ENCODE data around the gene SH3BP5.
A peak's percentile ranks its signal among the peaks of the same experiment; 100 is the strongest.
"Not testable (repeated sequence)": the region's sequence is repeated elsewhere in the genome, so short reads cannot be mapped to it uniquely, and the experiment has no call there.

Gene SH3BP5

GRCh38 chr3:15332405-15333098 lies at the start of gene SH3BP5:
TSS of gene SH3BP5 (minus strand) at chr3:15332586. CDS start at chr3:15332408, 178 bp downstream.
- peak; percentile 40 for DNase-seq (ENCODE audit: low read depth, low spot score)

- DNase-seq (ENCODE audit: low read depth, low spot score), result no peak
Observed at GRCh38 chr3:15380980-15381890, 48.8 kb upstream of the SH3BP5 start.

- peak; percentile 95 for DNase-seq (ENCODE audit: low read depth, low spot score)
Observed at GRCh38 chr3:15377961-15378791, 45.8 kb upstream of the SH3BP5 start.

- no peak for DNase-seq (ENCODE audit: low read depth, low spot score)
Observed at GRCh38 chr3:15375461-15376000, 43.1 kb upstream of the SH3BP5 start.

GRCh38 chr3:15372918-15373317 lies 40.5 kb upstream of the SH3BP5 start:
- DNase-seq (ENCODE audit: low read depth, low spot score), result no peak

- no peak for DNase-seq (ENCODE audit: low read depth, low spot score)
Observed at GRCh38 chr3:15368561-15369135, 36.3 kb upstream of the SH3BP5 start.

GRCh38 chr3:15367059-15367458 lies 34.7 kb upstream of the SH3BP5 start:
- DNase-seq (ENCODE audit: low read depth, low spot score), result no peak

GRCh38 chr3:15364078-15364477 lies 31.7 kb upstream of the SH3BP5 start:
- DNase-seq (ENCODE audit: low read depth, low spot score), result not testable (repeated sequence)

GRCh38 chr3:15361494-15362214 lies 29.3 kb upstream of the SH3BP5 start:
- DNase-seq (ENCODE audit: low read depth, low spot score), result peak; percentile 19

- no peak for DNase-seq (ENCODE audit: low read depth, low spot score)
Observed at GRCh38 chr3:15360788-15361493, 28.6 kb upstream of the SH3BP5 start.

- DNase-seq (ENCODE audit: low read depth, low spot score), result no peak
Observed at GRCh38 chr3:15359677-15360397, 27.5 kb upstream of the SH3BP5 start.

- not testable (repeated sequence) for DNase-seq (ENCODE audit: low read depth, low spot score)
Observed at GRCh38 chr3:15356651-15357061, 24.3 kb upstream of the SH3BP5 start.

GRCh38 chr3:15356176-15356575 lies 23.8 kb upstream of the SH3BP5 start:
- no peak for DNase-seq (ENCODE audit: low read depth, low spot score)

- no peak for DNase-seq (ENCODE audit: low read depth, low spot score)
Observed at GRCh38 chr3:15355086-15355485, 22.7 kb upstream of the SH3BP5 start.

GRCh38 chr3:15354485-15354884 lies 22.1 kb upstream of the SH3BP5 start:
- no peak for DNase-seq (ENCODE audit: low read depth, low spot score)

GRCh38 chr3:15350141-15350540 lies 17.8 kb upstream of the SH3BP5 start:
- DNase-seq (ENCODE audit: low read depth, low spot score), result no peak

GRCh38 chr3:15349438-15349837 lies 17.1 kb upstream of the SH3BP5 start:
- DNase-seq (ENCODE audit: low read depth, low spot score), result not testable (repeated sequence)

GRCh38 chr3:15348246-15348645 lies 15.9 kb upstream of the SH3BP5 start:
- DNase-seq (ENCODE audit: low read depth, low spot score), result no peak

- no peak for DNase-seq (ENCODE audit: low read depth, low spot score)
Observed at GRCh38 chr3:15347737-15348110, 15.3 kb upstream of the SH3BP5 start.

Data from activated CD4-positive, CD25-positive, alpha-beta regulatory T cell treated with anti-CD3 and anti-CD28 coated beads, Interleukin-2, amount 50 U/mL, for 16 hours (primary cell).